ENCODE data around the gene MIER2.

Gene MIER2

GRCh38 chr19:307793-308420 is 36.7 kb downstream of the MIER2 start:
- DNase-seq (ENCODE audit: low read depth) = no peak

- DNase-seq (ENCODE audit: low read depth) = no peak
Measured at GRCh38 chr19:307111-307531, 37.5 kb downstream of the MIER2 start.

- no peak for DNase-seq (ENCODE audit: low read depth)
Measured at GRCh38 chr19:306151-306900, 38.3 kb downstream of the MIER2 start.

GRCh38 chr19:305240-306150 is 39.1 kb downstream of the MIER2 start:
- DNase-seq (ENCODE audit: low read depth) = no peak

DNA sequence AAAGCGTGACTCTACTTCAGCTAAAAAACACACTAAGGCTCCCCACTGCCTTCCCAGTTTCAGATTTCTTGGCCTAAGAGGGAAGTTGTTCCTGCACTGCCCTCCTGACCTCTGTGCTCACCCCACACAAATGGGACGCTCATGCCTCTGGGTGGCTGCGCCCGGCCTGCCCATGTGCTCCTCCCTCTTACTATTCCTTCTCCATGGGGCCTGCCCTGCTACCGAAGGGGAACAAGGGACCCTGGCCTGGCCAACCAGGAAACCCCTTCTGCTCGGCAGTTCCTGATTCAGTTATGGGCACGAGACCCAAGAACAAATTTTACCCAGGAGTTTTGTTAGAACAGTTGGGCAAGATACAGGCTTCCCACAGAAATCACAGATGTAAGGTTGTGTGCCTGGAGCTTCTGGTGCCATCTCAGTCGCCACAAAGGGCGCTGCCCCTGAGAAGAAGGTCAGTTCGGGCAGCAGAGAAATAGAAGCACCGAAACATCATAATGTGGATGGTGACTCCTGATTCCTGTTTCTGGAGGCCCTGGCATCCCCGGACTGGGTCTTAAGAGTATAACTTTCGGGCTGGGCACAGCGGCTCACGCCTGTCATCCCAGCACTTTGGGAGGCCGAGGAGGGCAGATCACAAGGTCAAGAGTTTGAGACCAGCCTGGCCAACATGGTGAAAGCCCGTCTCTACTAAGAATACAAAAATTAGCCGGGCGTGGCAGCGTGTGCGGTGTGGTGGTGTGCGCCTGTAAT is 47.9 kb downstream of the MIER2 start:
- no peak for DNase-seq (ENCODE audit: low read depth)

DNA sequence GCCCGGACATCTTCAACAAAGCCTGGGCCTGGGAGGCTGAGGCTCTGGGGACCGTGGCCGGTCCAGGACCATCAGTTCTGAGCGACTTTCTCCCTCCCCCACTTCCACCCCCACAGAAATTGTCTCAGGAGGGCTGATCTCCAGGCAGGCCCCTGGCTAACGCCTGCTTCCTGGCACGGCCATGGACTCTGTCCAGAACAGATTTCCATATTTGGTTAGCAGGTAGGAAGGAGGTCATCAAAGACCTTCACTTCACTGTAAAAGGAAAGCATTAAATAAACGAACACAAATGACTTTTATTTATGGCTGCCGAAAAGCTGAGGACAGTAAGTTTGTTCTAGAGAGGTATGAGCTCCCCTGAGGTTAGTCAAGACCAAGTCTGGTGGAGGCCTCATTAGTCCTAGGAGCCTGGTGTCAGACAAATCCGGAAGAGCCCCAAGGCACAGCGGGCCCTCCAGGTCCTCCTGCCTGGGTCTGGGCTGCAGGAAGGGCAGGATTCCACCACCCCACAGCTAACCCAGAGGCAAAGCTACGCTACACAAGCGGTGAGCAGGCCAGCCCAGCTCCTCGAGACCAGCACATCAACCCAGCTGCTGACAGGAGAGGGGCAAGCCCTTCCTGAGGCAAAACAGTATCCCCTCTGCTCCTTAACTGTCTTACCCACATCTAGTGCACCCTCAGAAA is 48.8 kb downstream of the MIER2 start:
- no peak for DNase-seq (ENCODE audit: low read depth)

GRCh38 chr19:294946-295686 is 49.5 kb downstream of the MIER2 start:
- DNase-seq (ENCODE audit: low read depth) = peak; percentile 20

- no peak for DNase-seq (ENCODE audit: low read depth)
Measured at GRCh38 chr19:294341-294945, 50.2 kb downstream of the MIER2 start.

GRCh38 chr19:293436-294110 is 51.0 kb downstream of the MIER2 start:
- no peak for DNase-seq (ENCODE audit: low read depth)

DNA sequence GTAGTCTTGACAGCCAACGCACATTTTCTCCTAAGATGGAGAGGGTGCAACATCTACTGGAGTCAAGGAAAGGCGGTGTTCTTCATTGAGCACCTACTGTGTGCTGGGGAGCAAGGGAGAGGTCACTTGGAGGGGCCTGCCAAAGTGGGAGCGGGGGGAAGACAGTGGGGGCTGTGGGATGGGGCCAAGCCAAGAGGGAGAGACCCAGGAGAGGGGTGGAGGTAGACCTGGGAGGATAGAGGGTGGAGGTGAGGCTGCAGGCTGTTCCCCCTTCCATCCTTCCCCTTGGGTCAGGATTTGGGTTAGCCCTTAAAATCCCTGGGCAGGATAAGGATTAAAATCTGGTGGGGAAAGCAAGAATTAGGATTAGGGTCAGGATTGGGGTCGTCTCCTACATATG is 51.6 kb downstream of the MIER2 start:
- no peak for DNase-seq (ENCODE audit: low read depth)

DNA sequence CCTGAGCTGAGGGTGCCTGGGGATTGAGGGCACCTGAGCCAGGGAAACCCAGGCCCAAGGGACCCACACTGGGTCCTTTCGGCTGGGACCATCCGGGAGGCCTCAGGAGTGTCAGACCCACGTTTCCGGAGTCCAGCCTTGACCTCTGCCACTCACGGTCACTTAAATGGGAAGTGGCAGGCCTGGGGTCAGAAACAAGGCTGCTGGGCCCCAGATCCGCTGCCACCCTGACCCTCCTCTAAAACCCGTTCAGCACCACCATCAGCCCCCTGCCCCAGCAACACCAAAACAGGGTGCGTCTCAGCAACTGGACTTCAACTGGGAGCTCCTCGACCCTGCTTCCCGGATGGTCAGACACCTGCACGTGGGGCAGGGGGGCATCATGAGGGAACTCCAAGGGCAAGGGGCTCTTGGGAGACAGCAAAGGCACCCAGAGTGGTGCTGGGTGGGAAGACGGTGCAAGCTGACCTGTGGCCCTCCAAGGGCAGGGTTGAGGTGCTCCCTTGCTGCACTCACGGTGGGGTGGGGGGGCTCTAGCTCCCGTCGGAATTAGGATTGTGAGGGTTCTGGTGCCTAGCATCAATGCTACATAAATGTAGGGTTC is 52.2 kb downstream of the MIER2 start:
- no peak for DNase-seq (ENCODE audit: low read depth)

GRCh38 chr19:291561-292280 is 52.9 kb downstream of the MIER2 start:
- DNase-seq (ENCODE audit: low read depth) = no peak

GRCh38 chr19:291006-291521 is 53.5 kb downstream of the MIER2 start, which contains the start of gene PLPP2:
TSS of gene PLPP2 (minus strand) at chr19:291403. CDS start at chr19:291336, 67 bp downstream.
- no peak for DNase-seq (ENCODE audit: low read depth)

DNA sequence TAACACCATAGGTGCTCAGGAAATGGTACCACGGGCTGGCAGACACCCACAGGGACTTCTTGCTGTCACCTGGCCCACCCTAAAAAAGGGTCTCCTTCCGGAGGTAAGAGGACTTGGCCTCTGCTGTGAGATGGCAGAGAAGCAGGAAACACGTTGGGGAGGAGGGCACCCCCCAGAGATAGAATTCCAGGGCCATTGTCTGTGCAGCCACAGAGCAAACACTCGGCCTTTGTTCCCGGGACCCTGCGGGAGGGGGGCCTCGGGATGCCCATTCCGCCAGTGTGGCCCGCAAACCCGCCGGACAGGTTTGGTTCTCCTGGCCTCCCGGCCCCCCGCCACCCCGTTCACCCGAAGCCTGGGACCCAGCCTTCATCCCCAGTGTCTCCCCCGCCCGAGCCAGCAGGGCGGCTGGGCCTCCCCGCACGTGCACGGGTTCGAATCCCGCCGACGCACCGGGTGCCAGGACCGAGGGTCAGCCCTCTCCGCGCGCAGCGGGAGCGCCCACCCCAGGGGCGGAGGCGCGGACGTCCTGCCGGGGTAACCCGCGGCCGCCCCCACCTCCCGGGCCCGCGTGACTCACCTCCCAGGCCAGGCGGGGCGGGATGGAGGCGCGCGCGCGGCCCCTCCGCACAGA is 54.1 kb downstream of the MIER2 start:
- peak; percentile 10 for DNase-seq (ENCODE audit: low read depth)

DNA sequence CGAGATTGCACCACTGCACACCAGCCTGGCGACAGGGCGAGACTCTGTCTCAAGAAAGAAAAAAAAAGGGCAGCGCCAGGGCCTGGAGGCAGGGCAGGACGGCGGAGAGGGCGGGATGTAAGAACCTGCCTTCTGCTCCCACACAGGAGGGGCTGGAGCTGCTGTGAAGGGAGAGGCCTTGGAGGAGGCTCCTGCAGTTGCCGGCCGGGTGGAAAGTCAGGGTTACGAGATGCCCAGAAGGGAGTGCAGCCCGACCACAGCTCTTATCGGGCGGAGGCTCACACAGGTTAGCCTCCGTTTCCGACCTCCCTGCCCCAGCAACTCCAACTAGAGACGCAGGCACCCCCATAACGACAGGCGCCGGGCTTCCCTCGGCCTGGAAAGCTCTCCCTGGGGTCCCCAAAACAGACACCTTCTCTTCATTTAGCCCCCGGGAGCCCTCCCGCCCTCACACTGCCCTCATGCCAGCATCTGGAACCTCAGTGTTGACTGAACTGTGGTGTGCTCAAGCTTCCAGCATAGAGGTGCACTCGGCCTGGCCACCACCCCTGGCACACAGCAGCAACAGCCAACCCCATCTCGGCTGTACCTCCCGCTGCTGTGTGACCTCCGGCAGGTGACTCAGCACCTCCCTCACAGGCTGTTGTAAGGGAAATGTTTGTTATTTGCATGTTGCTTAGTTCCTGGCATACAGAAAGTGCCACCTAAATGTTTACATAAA is 54.8 kb downstream of the MIER2 start:
- no peak for DNase-seq (ENCODE audit: low read depth)

- DNase-seq (ENCODE audit: low read depth) = no peak
Measured at GRCh38 chr19:288911-289310, 55.7 kb downstream of the MIER2 start.

DNA sequence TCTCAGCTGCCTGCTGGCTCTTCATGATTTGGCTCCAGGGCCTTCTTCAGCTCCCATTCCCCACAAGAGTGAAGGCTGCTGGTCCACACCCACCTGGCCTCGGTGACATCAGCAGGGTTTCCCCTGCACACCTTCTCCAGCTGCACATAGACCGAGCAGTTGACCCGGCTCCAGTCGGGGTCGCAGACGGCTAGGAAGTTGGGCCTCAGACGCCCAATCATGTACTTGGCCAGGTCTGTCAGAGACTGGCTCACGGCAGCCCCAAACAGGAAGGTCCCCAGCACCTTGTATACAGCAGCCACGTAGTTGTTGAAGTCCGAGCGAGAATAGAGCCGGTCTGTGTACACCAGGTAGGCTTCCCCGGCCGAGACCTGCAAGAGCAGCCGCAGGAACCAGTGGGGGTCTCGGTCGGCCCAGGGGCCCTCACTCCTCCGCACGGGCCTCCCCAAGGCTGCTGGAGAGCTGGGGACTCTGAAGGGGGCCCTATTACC is 57.2 kb downstream of the MIER2 start:
- DNase-seq (ENCODE audit: low read depth) = no peak

Data from activated T-cell treated with anti-CD3 and anti-CD28 coated beads for 24 hours (primary cell).